ENCODE data around the gene TATDN3.

TATDN3 gene

GRCh38 chr1:212752934-212753497 lies 38.7 kb upstream of the TATDN3 start:
- no peaks in the 10 kb centered on the region for H3K27me3 ChIP-seq (ENCODE audit: control insufficient read depth, low read length)
- H3K4me1 ChIP-seq (ENCODE audit: control insufficient read depth, low read length): peaks cover 34% of the 10 kb centered on the region
- no peaks in the 10 kb centered on the region for H3K9me3 ChIP-seq (ENCODE audit: control insufficient read depth, insufficient read depth, low read length)
- H3K79me2 ChIP-seq (ENCODE audit: control insufficient read depth, low read length): peaks cover 3% of the 10 kb centered on the region
- no peak overlapping the region for H3K27ac ChIP-seq (ENCODE audit: low read depth, low read length)
- H4K20me1 ChIP-seq (ENCODE audit: control insufficient read depth, insufficient read depth, low read depth, low read length): 0 out of 2 replicates have a peak, but pooled peaks cover 7% of the 10 kb centered on the region
- TF ChIP-seq CTCF (IDR thresholded peaks at IDR 0.05; ENCODE audit: low read depth, low read length, poor library complexity, severe bottlenecking): no peak
- no peak for TF ChIP-seq EZH2phosphoT487 (IDR thresholded peaks at IDR 0.05; ENCODE audit: borderline replicate concordance, low read length)
- no peak overlapping the region for H3K4me3 ChIP-seq (ENCODE audit: low read length)
- peaks cover 2% of the 10 kb centered on the region; the same call in 1 of the 2 replicates for H3K36me3 ChIP-seq (ENCODE audit: control insufficient read depth, low read length)
- H3K4me2 ChIP-seq (ENCODE audit: low read length): 0 out of 2 replicates have a peak overlapping the region, but pooled peaks have one; percentile 5
- no peaks in the 10 kb centered on the region for H3K9me2 ChIP-seq (replicated peaks; ENCODE audit: control insufficient read depth, low read length)
- H3F3A ChIP-seq (ENCODE audit: control insufficient read depth, insufficient read depth): peaks cover 7% of the 10 kb centered on the region; the same call in 1 of the 2 replicates

GRCh38 chr1:212753749-212754148 lies 37.9 kb upstream of the TATDN3 start:
- peak overlapping the region; percentile 49 for H3K4me2 ChIP-seq (ENCODE audit: low read length)
- H3K9me3 ChIP-seq (ENCODE audit: control insufficient read depth, insufficient read depth, low read length): no peaks in the 10 kb centered on the region
- peaks cover 7% of the 10 kb centered on the region; the same call in 1 of the 2 replicates for H4K20me1 ChIP-seq (ENCODE audit: control insufficient read depth, insufficient read depth, low read depth, low read length)
- H3K27ac ChIP-seq (ENCODE audit: low read depth, low read length): no peak overlapping the region
- peaks cover 34% of the 10 kb centered on the region for H3K4me1 ChIP-seq (ENCODE audit: control insufficient read depth, low read length)
- peaks cover 7% of the 10 kb centered on the region; the same call in 1 of the 2 replicates for H3F3A ChIP-seq (ENCODE audit: control insufficient read depth, insufficient read depth)
- H3K79me2 ChIP-seq (ENCODE audit: control insufficient read depth, low read length): peaks cover 3% of the 10 kb centered on the region
- H3K36me3 ChIP-seq (ENCODE audit: control insufficient read depth, low read length): peaks cover 2% of the 10 kb centered on the region; the same call in 1 of the 2 replicates
- H3K4me3 ChIP-seq (ENCODE audit: low read length): no peak overlapping the region
- H3K27me3 ChIP-seq (ENCODE audit: control insufficient read depth, low read length): no peaks in the 10 kb centered on the region
- H3K9me2 ChIP-seq (replicated peaks; ENCODE audit: control insufficient read depth, low read length): no peaks in the 10 kb centered on the region
- TF ChIP-seq EZH2phosphoT487 (IDR thresholded peaks at IDR 0.05; ENCODE audit: borderline replicate concordance, low read length) (no peak), CTCF (IDR thresholded peaks at IDR 0.05; ENCODE audit: low read depth, low read length, poor library complexity, severe bottlenecking) (no peak)

GRCh38 chr1:212754193-212754592 lies 37.5 kb upstream of the TATDN3 start:
- Histone ChIP-seq H3K4me1 (ENCODE audit: control insufficient read depth, low read length) (peaks cover 34% of the 10 kb centered on the region), H3K4me2 (ENCODE audit: low read length) (peak overlapping the region; percentile 49), H3K4me3 (ENCODE audit: low read length) (peak overlapping the region; percentile 27; the same call in 1 of the 2 replicates)

More at GRCh38 chr1:212754193-212754592, 37.5 kb upstream of the TATDN3 start:
- Histone ChIP-seq H3K27me3 (ENCODE audit: control insufficient read depth, low read length) (no peaks in the 10 kb centered on the region), H3K79me2 (ENCODE audit: control insufficient read depth, low read length) (peaks cover 4% of the 10 kb centered on the region), H4K20me1 (ENCODE audit: control insufficient read depth, insufficient read depth, low read depth, low read length) (peaks cover 7% of the 10 kb centered on the region; the same call in 1 of the 2 replicates), H3K27ac (ENCODE audit: low read depth, low read length) (no peak overlapping the region), H3K9me3 (ENCODE audit: control insufficient read depth, insufficient read depth, low read length) (no peaks in the 10 kb centered on the region), H3K9me2 (replicated peaks; ENCODE audit: control insufficient read depth, low read length) (no peaks in the 10 kb centered on the region), H3K36me3 (ENCODE audit: control insufficient read depth, low read length) (peaks cover 2% of the 10 kb centered on the region; the same call in 1 of the 2 replicates), H3F3A (ENCODE audit: control insufficient read depth, insufficient read depth) (peaks cover 7% of the 10 kb centered on the region; the same call in 1 of the 2 replicates)
- TF ChIP-seq CTCF (IDR thresholded peaks at IDR 0.05; ENCODE audit: low read depth, low read length, poor library complexity, severe bottlenecking): no peak

Measured in DOHH2 (cell line).